ENCODE data around the gene CEP89. TPM values are rescaled to one million over a fixed set of nuclear protein-coding genes. Genes with fewer than 3 reads are reported as not detected.

CEP89 gene
- total RNA-seq, 2 donors from 2014 or later = 35.6 to 40.4 TPM

DNA sequence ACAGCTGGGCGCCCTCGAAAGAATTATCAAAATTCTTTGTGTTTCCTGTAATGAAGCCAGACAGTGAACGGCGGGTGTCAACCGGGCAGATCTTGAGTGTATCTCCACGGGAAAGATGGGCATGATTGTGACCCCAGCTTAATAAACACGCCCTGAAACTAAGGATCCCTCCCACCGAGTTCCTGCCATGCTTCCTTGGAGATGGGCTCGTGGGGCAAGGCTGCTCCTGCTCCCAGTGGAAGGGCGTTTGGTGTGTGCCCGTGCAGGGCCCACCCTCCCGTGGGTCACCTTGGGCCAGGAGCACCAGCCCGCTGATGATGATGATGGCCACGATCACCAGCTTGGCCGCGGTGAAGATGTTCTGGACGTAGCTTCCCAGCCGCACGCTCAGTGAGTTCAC is 109.6 kb downstream of the CEP89 start:
- Histone ChIP-seq H3K4me3 (ENCODE audit: low read length) (no peak overlapping the region), H3K4me1 (ENCODE audit: control insufficient read depth, insufficient read depth, low read length) (no peaks in the 10 kb centered on the region), H3K9me3 (ENCODE audit: control insufficient read depth, low read length) (no peaks in the 10 kb centered on the region), H3K27me3 (ENCODE audit: control insufficient read depth, insufficient read depth, low read length, poor library complexity, severe bottlenecking) (no peaks in the 10 kb centered on the region), H3K9ac (ENCODE audit: extremely low read depth, low read length, poor library complexity, severe bottlenecking) (no peak overlapping the region), H3K36me3 (ENCODE audit: control insufficient read depth, insufficient read depth, low read length) (no peaks in the 10 kb centered on the region), H3K27ac (ENCODE audit: low read depth, low read length) (no peak overlapping the region)
- 93 to 98% methylated on average over 10 to 19 of the region's 19 CpGs for WGBS, 2 experiments (ENCODE audit: insufficient coverage in 1 of 2, insufficient read length in 1 of 2)
- TF ChIP-seq, protein P1, sequence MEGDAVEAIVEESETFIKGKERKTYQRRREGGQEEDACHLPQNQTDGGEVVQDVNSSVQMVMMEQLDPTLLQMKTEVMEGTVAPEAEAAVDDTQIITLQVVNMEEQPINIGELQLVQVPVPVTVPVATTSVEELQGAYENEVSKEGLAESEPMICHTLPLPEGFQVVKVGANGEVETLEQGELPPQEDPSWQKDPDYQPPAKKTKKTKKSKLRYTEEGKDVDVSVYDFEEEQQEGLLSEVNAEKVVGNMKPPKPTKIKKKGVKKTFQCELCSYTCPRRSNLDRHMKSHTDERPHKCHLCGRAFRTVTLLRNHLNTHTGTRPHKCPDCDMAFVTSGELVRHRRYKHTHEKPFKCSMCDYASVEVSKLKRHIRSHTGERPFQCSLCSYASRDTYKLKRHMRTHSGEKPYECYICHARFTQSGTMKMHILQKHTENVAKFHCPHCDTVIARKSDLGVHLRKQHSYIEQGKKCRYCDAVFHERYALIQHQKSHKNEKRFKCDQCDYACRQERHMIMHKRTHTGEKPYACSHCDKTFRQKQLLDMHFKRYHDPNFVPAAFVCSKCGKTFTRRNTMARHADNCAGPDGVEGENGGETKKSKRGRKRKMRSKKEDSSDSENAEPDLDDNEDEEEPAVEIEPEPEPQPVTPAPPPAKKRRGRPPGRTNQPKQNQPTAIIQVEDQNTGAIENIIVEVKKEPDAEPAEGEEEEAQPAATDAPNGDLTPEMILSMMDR (conservative IDR thresholded peaks at IDR 0.05) = no peak
- H3K27ac Mint-ChIP-seq = no peak overlapping the region
- peaks cover 1% of the 10 kb centered on the region for H3K27me3 Mint-ChIP-seq (ENCODE audit: insufficient read depth)
- H3K9me3 Mint-ChIP-seq = no peaks in the 10 kb centered on the region
- no peak overlapping the region for H3K4me3 Mint-ChIP-seq
- DNase-seq = no peak
- H3K36me3 Mint-ChIP-seq (ENCODE audit: low read depth) = no peaks in the 10 kb centered on the region
- H3K4me1 Mint-ChIP-seq = no peaks in the 10 kb centered on the region

DNA sequence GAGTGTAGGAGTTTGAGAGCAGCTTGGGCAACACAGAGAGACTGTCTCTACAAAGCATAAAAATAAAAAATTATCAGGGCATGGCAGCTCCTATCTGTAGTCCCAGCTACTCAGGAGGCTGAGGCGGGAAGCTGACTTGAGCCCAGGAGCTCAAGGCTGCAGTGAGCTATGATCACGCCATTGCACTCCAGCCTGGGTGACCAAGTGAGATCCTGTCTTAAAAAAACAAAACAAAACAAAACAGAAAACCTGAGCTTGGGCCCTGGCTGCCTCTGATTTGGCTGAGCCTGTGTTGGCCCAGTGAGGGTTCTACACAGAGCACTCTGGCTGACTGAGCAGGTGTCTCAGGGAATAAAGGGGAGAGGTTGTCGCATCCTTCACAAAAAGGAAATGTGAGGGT is 110.2 kb downstream of the CEP89 start:
- Mint-ChIP-seq H3K36me3 (ENCODE audit: low read depth) (no peaks in the 10 kb centered on the region), H3K27ac (no peak overlapping the region), H3K4me1 (no peaks in the 10 kb centered on the region), H3K9me3 (no peaks in the 10 kb centered on the region), H3K4me3 (no peak overlapping the region), H3K27me3 (ENCODE audit: insufficient read depth) (peaks cover 1% of the 10 kb centered on the region)
- TF ChIP-seq, protein P1 (conservative IDR thresholded peaks at IDR 0.05) = no peak
- H3K27me3 ChIP-seq (ENCODE audit: control insufficient read depth, insufficient read depth, low read length, poor library complexity, severe bottlenecking) = no peaks in the 10 kb centered on the region
- H3K36me3 ChIP-seq (ENCODE audit: control insufficient read depth, insufficient read depth, low read length) = no peaks in the 10 kb centered on the region
- no peak for DNase-seq
- no peak overlapping the region for H3K4me3 ChIP-seq (ENCODE audit: low read length)
- WGBS, 2 experiments (ENCODE audit: insufficient coverage in 1 of 2, insufficient read length in 1 of 2) = 97 to 99% methylated on average over 2 to 3 of the region's 3 CpGs
- no peaks in the 10 kb centered on the region for H3K4me1 ChIP-seq (ENCODE audit: control insufficient read depth, insufficient read depth, low read length)
- no peaks in the 10 kb centered on the region for H3K9me3 ChIP-seq (ENCODE audit: control insufficient read depth, low read length)
- H3K27ac ChIP-seq (ENCODE audit: low read depth, low read length) = no peak overlapping the region
- no peak overlapping the region for H3K9ac ChIP-seq (ENCODE audit: extremely low read depth, low read length, poor library complexity, severe bottlenecking)

DNA sequence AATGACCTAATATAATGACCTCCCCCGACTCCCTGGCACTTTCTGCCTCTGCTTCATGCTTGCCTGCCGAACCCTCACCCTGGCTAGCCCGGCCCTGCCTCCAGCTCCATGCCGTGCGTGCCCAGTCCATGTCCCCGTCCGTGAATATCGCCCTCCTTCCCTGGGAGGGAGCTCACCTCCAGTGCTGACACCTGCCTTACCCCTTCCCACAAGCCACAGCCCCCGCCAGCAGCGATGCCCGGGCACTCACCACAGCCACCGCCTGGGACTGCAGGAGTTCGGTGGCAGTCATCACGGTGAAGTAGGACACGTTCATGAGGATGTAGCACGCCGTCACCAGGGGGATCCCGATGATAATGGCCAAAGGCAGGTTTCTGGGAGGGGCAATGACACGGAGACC is 112.2 kb downstream of the CEP89 start:
- Mint-ChIP-seq H3K27ac (no peak overlapping the region), H3K36me3 (ENCODE audit: low read depth) (no peaks in the 10 kb centered on the region), H3K4me3 (no peak overlapping the region), H3K9me3 (no peaks in the 10 kb centered on the region), H3K27me3 (ENCODE audit: insufficient read depth) (peaks cover 1% of the 10 kb centered on the region), H3K4me1 (no peaks in the 10 kb centered on the region)
- Histone ChIP-seq H3K4me1 (ENCODE audit: control insufficient read depth, insufficient read depth, low read length) (no peaks in the 10 kb centered on the region), H3K4me3 (ENCODE audit: low read length) (no peak overlapping the region), H3K36me3 (ENCODE audit: control insufficient read depth, insufficient read depth, low read length) (no peaks in the 10 kb centered on the region), H3K27me3 (ENCODE audit: control insufficient read depth, insufficient read depth, low read length, poor library complexity, severe bottlenecking) (no peaks in the 10 kb centered on the region), H3K9me3 (ENCODE audit: control insufficient read depth, low read length) (no peaks in the 10 kb centered on the region), H3K9ac (ENCODE audit: extremely low read depth, low read length, poor library complexity, severe bottlenecking) (no peak overlapping the region), H3K27ac (ENCODE audit: low read depth, low read length) (no peak overlapping the region)
- TF ChIP-seq, protein P1 (conservative IDR thresholded peaks at IDR 0.05) = no peak
- DNase-seq = no peak
- WGBS, 2 experiments (ENCODE audit: insufficient coverage in 1 of 2, insufficient read length in 1 of 2) = 95 to 97% methylated on average over 11 to 19 of the region's 19 CpGs
